OCI-LY7 (cell line): ENCODE measurements around the gene FRMD3. TPM values are rescaled to one million over a fixed set of nuclear protein-coding genes. Genes with fewer than 3 reads are reported as not detected.

Experiments used
- BruUV-seq: library from RNA; stranded (reverse); fragments of 400-500 nt; replicated peaks from 2 replicates; lab custom pipeline; 2021; lab: Mats Ljungman, UMichigan
- CTCF ChIA-PET: fragments of 300-600 bp; sonication (Branson Sonifier 250); formaldehyde crosslinking; loops from one replicate; lab custom pipeline; 2022; ENCODE audit warnings: antibody characterized with exemption; ENCODE audit not compliant: unreplicated experiment; lab: Charles Lee
- POLR2A ChIA-PET: fragments of 300-600 bp; sonication (Branson Sonifier 250); formaldehyde crosslinking; loops from one replicate; lab custom pipeline; 2022; ENCODE audit warnings: antibody characterized with exemption; lab: Charles Lee
- DNase-seq: peaks from one replicate; pipeline ENCODE4 v3.0.0-alpha.2; 2015; ENCODE audit warnings: low spot score
- H2AFZ ChIP-seq: fragments of 200-600 bp; sonication (generic), shearing (Covaris generic); 2 replicates; pipeline ENCODE4 v1.6.1; 2014; ENCODE audit warnings: mild to moderate bottlenecking, antibody characterized with exemption, low read length, moderate library complexity
- H3K27ac ChIP-seq: fragments of 200-600 bp; sonication (generic); 2 replicates; pipeline ENCODE4 v1.5.1; 2014; ENCODE audit warnings: mixed run types, low read depth, mild to moderate bottlenecking, moderate library complexity, low read length, inconsistent platforms; ENCODE audit not compliant: poor library complexity, severe bottlenecking
- H3K36me3 ChIP-seq: fragments of 200-600 bp; sonication (generic); 2 replicates; pipeline ENCODE4 v1.6.1; 2014; ENCODE audit warnings: mild to moderate bottlenecking, antibody characterized with exemption, low read length, moderate library complexity, mixed read lengths; ENCODE audit not compliant: insufficient read depth
- H3K4me1 ChIP-seq: fragments of 200-600 bp; sonication (generic); 2 replicates; pipeline ENCODE4 v1.5.1; 2014; ENCODE audit warnings: mild to moderate bottlenecking, low read length; ENCODE audit not compliant: insufficient read depth, poor library complexity, severe bottlenecking
- H3K4me2 ChIP-seq: fragments of 200-600 bp; sonication (generic); 2 replicates; pipeline ENCODE4 v1.6.1; 2014; ENCODE audit warnings: mild to moderate bottlenecking, low read length
- H3K4me3 ChIP-seq: fragments of 200-600 bp; sonication (generic); 2 replicates; pipeline ENCODE4 v1.5.1; 2014; ENCODE audit warnings: mild to moderate bottlenecking, low read depth, low read length; ENCODE audit not compliant: poor library complexity, severe bottlenecking
- H3K79me2 ChIP-seq: fragments of 200-600 bp; sonication (generic); 2 replicates; pipeline ENCODE4 v1.6.1; 2016; ENCODE audit warnings: low read depth, mild to moderate bottlenecking, low read length, moderate library complexity, mixed read lengths; ENCODE audit not compliant: insufficient read depth
- H3K9me2 ChIP-seq: fragments of 200-600 bp; sonication (generic); 2 replicates; pipeline ENCODE4 v1.6.1; 2016; ENCODE audit warnings: mild to moderate bottlenecking, low read length, mixed read lengths; ENCODE audit not compliant: insufficient read depth
- H3K9me3 ChIP-seq: fragments of 200-600 bp; sonication (generic); 2 replicates; pipeline ENCODE4 v1.6.1; 2014; ENCODE audit warnings: mild to moderate bottlenecking, mixed run types, low read length, mixed read lengths
- H4K20me1 ChIP-seq: fragments of 200-600 bp; sonication (generic); 2 replicates; pipeline ENCODE4 v1.6.1; 2014; ENCODE audit warnings: mild to moderate bottlenecking, antibody characterized with exemption, low read length, moderate library complexity, mixed read lengths; ENCODE audit not compliant: insufficient read depth
- EZH2phosphoT487 ChIP-seq: fragments of 200-600 bp; sonication (generic); IDR thresholded peaks from 2 replicates; pipeline ENCODE4 v1.6.1; 2018; ENCODE audit warnings: low read depth, borderline replicate concordance, mild to moderate bottlenecking, mixed run types, antibody characterized with exemption, low read length, moderate library complexity, mixed read lengths
- intact Hi-C: fragments of 100-400 bp; cut with micrococcal nuclease; formaldehyde crosslinking; loops from one replicate; pipeline ENCODE4 v1.10.0; 2022; ENCODE audit not compliant: unreplicated experiment
- total RNA-seq, 2 experiments: library from RNA; depleted of rRNA in 1 of 2; stranded (reverse); fragments of >200 nt in 1 of 2; shearing (Covaris generic) in 1 of 2; gene quantifications; 2 replicates each; pipeline ENCODE4 v1.2.3, GENCODE V29; 2014 to 2022
- TF ChIP-seq, protein P1 (sequence below): fragments of 200-600 bp; sonication (generic); conservative IDR thresholded peaks from 2 replicates; pipeline ENCODE4 v1.5.1; 2014; ENCODE audit warnings: mild to moderate bottlenecking, antibody characterized with exemption, low read length, moderate library complexity, mixed read lengths

Gene FRMD3
- total RNA-seq, 2 experiments from 2014 or later, result 0.48 to 1.4 TPM

DNA sequence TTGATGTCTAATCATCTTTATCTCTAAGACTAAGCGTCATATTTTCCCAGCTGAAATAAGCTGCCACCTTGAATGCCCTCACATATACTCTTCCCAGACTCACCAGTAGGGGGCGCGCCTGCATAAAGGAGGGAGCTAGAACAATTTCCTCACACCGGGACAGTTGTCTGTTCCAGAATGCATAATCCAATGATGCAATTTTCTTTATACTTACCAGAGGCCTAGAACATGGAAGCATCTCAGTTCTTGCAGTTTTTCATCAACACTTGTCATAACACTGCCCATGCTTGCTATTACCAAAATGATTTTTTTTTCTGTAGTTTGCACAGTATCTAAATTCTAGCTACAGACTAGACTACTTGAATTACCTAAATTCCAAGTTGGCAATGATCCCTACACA is 203.9 kb downstream of the FRMD3 start:
- no peak overlapping the region for H2AFZ ChIP-seq
- peak; percentile 51 for DNase-seq
- no peak overlapping the region for H3K27ac ChIP-seq
- ChIA-PET POLR2A (interaction anchor here (0.6 to 1.4 kb wide), 3 partner anchors 9 to 28 kb away, joined by 3 to 4 read pairs (median 4); no protein-coding TSS in a partner anchor), CTCF (interaction anchor here (0.5 to 1.0 kb wide), 2 partner anchors 210 to 574 kb away, joined by 3 read pairs; no protein-coding TSS in a partner anchor)
- no peaks in the 10 kb centered on the region for H3K79me2 ChIP-seq
- intact Hi-C loops, result loop anchor here (2.0 to 5.0 kb wide), 4 partner anchors 210 to 578 kb away; no protein-coding TSS in a partner anchor
- no peaks in the 10 kb centered on the region for H3K9me3 ChIP-seq
- H4K20me1 ChIP-seq, result no peaks in the 10 kb centered on the region
- H3K4me1 ChIP-seq, result no peaks in the 10 kb centered on the region
- TF ChIP-seq, protein P1, sequence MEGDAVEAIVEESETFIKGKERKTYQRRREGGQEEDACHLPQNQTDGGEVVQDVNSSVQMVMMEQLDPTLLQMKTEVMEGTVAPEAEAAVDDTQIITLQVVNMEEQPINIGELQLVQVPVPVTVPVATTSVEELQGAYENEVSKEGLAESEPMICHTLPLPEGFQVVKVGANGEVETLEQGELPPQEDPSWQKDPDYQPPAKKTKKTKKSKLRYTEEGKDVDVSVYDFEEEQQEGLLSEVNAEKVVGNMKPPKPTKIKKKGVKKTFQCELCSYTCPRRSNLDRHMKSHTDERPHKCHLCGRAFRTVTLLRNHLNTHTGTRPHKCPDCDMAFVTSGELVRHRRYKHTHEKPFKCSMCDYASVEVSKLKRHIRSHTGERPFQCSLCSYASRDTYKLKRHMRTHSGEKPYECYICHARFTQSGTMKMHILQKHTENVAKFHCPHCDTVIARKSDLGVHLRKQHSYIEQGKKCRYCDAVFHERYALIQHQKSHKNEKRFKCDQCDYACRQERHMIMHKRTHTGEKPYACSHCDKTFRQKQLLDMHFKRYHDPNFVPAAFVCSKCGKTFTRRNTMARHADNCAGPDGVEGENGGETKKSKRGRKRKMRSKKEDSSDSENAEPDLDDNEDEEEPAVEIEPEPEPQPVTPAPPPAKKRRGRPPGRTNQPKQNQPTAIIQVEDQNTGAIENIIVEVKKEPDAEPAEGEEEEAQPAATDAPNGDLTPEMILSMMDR, result peak; percentile 95
- no peak for TF ChIP-seq EZH2phosphoT487
- no peak overlapping the region for H3K4me2 ChIP-seq
- no peaks in the 10 kb centered on the region for H3K9me2 ChIP-seq
- H3K36me3 ChIP-seq, result no peaks in the 10 kb centered on the region
- no peak overlapping the region for H3K4me3 ChIP-seq
- no TSS peak for BruUV-seq

DNA sequence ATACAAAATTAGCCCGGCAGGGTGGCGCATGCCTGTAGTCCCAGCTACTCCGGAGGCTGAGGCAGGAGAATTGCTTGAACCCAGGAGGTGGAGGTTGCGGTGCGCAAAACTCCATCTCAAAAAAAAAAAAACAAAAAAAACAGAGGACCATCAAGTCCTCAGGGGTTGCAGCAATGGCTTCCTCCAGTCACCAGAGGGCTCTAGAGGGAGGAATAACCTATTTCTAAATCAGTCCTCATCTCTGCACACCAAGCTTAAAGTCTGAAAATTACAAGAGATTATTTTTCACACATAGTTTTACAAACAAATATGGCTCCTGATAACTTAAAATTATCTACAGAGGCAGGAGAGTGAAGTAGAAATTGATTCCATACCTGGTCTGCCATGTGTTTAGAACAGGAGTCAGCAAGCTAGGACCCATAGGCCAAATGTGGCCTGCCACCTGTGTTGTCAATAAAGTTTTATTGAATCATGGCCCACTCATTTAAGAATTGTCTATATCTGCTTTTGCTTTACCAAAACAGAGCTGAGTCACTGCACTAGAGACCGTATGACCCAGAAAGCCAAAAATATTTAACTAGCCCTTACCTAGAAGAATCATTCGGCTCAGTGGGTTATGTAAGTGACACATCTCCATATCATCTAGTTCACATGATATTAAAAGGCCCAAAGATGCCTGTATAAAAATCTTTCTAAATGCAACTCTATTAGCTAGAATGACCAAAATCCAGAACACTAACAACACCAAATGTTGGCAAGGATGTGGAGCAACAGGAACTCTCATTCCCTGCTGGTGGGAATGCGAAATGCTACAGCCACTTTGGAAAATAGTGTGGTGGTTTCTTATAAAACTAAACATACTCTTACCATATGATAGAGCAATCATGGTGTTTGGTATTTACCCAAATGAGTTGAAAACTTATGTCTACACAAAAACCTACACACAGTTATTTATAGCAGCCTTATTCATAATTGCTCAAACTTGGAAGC is 207.7 kb downstream of the FRMD3 start:
- Histone ChIP-seq H3K9me2 (no peaks in the 10 kb centered on the region), H3K4me1 (no peaks in the 10 kb centered on the region), H4K20me1 (no peaks in the 10 kb centered on the region), H3K27ac (no peak overlapping the region), H3K4me2 (no peak overlapping the region), H3K79me2 (no peaks in the 10 kb centered on the region), H2AFZ (no peak overlapping the region), H3K9me3 (no peaks in the 10 kb centered on the region), H3K36me3 (no peaks in the 10 kb centered on the region), H3K4me3 (no peak overlapping the region)
- no TSS peak for BruUV-seq
- ChIA-PET CTCF (interaction anchor here (1.2 kb wide), 1 partner anchor 213 kb away, joined by 4 read pairs; no protein-coding TSS in a partner anchor), POLR2A (interaction anchor here (0.6 kb wide), 1 partner anchor 749 kb away, joined by 6 read pairs; no protein-coding TSS in a partner anchor)
- peak; percentile 13 for DNase-seq
- no peak for TF ChIP-seq EZH2phosphoT487
- TF ChIP-seq, protein P1, result peak; percentile 47
- intact Hi-C loops, result loop anchor here (5.0 kb wide), 2 partner anchors 382 to 582 kb away; no protein-coding TSS in a partner anchor
